ENCODE measurements around the gene ZDHHC3. TPM values are rescaled to one million over a fixed set of nuclear protein-coding genes. Genes with fewer than 3 reads are reported as not detected.
"Not testable (repeated sequence)": the region's sequence is repeated elsewhere in the genome, so short reads cannot be mapped to it uniquely, and the experiment has no call there.

ZDHHC3 gene
- total RNA-seq, 8 experiments from 2014 or later: 23.3 to 56.6 (median 40.1) TPM

GRCh38 chr3:44992555-44993470 lies 16.8 kb upstream of the ZDHHC3 start:
- peak in 5 of 8 experiments; percentile 8 to 58 (median 45) for ATAC-seq (replicated peaks in 6 of 8)
- H3K4me1 ChIP-seq (replicated peaks in 1 of 2): peaks cover 0 to 23% of the 10 kb centered on the region in 2 donors
- H3K4me3 ChIP-seq: no peak overlapping the region
- no peak overlapping the region for H3K27ac ChIP-seq
- 0 to 81% (median 56%) methylated on average over 1 to 5 of the region's 7 CpGs for WGBS, 10 experiments
- in situ Hi-C loops (cut with MboI; ENCODE audit: low pct_unique_long_range_greater_than_20kb in 2 of 9, low sequenced_read_pairs in 9 of 9, unreplicated experiment in 9 of 9): no loop called here

DNA sequence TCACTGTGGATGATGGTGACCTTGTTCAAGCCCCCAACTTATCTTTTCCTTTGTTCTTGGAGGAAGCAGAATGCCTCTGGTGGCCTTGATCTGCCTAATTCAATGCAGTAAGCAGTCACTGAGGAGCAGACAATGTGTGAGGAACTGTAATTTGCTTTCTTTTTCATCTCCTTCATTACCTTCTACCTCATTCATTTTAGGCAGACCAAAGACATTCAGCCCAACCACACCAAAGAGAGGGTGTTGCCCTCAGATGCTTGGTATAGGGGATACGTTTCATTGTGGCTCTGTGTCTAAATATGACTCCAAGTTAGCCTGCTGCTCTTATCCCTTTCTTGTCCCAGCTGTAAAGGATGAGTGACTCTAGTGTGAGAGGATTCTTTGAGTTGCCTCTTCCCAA lies 15.4 kb upstream of the ZDHHC3 start:
- no peak for ATAC-seq (replicated peaks in 6 of 8)
- H3K4me3 ChIP-seq: no peak overlapping the region
- WGBS, 10 experiments: 80 to 100% methylated on average over 1 of the region's 1 CpG; no CpG with 5 or more reads in 8 of the 10 experiments
- no peak overlapping the region for H3K27ac ChIP-seq
- in situ Hi-C loops (cut with MboI; ENCODE audit: low pct_unique_long_range_greater_than_20kb in 2 of 9, low sequenced_read_pairs in 9 of 9, unreplicated experiment in 9 of 9): no loop called here
- peaks cover 0 to 23% of the 10 kb centered on the region in 2 donors for H3K4me1 ChIP-seq (replicated peaks in 1 of 2)

GRCh38 chr3:44989636-44990373 lies 13.8 kb upstream of the ZDHHC3 start:
- in situ Hi-C loops (cut with MboI; ENCODE audit: low pct_unique_long_range_greater_than_20kb in 2 of 9, low sequenced_read_pairs in 9 of 9, unreplicated experiment in 9 of 9): no loop called here
- ATAC-seq (replicated peaks in 6 of 8): no peak
- H3K4me1 ChIP-seq (replicated peaks in 1 of 2): peaks cover 0 to 13% of the 10 kb centered on the region in 2 donors
- H3K27ac ChIP-seq: no peak overlapping the region
- 60 to 100% (median 94%) methylated on average over 1 of the region's 1 CpG; no CpG with 5 or more reads in 6 of the 10 experiments for WGBS, 10 experiments
- H3K4me3 ChIP-seq: no peak overlapping the region

DNA sequence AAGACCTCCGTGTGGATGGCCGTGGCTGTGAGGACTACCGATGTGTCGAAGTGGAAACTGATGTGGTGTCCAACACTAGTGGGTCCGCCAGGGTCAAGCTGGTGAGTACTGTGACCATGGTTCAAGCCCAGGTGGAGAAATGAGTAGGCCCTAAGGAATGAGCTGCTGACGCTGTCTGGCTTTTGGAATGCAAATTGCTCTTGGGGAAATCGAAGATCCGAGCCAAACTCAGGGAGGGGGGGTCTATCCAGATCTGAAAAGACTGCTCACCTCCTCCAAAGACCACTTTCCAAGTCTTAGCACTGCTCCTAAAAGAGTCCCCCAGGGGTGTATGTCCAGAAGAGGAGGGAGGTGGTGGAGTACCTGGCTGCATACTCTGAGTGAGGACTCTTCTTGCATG lies 13.2 kb upstream of the ZDHHC3 start:
- no peak for ATAC-seq (replicated peaks in 6 of 8)
- Histone ChIP-seq H3K4me3 (no peak overlapping the region), H3K4me1 (replicated peaks in 1 of 2) (peaks cover 0 to 7% of the 10 kb centered on the region in 2 donors), H3K27ac (no peak overlapping the region)
- WGBS, 10 experiments: 50 to 100% (median 86%) methylated on average over 1 to 8 of the region's 8 CpGs; no CpG with 5 or more reads in 1 of the 10 experiments
- in situ Hi-C loops (cut with MboI; ENCODE audit: low pct_unique_long_range_greater_than_20kb in 2 of 9, low sequenced_read_pairs in 9 of 9, unreplicated experiment in 9 of 9): no loop called here

- WGBS, 10 experiments: 93 to 100% (median 100%) methylated on average over 2 of the region's 2 CpGs; no CpG with 5 or more reads in 2 of the 10 experiments
- in situ Hi-C loops (cut with MboI; ENCODE audit: low pct_unique_long_range_greater_than_20kb in 2 of 9, low sequenced_read_pairs in 9 of 9, unreplicated experiment in 9 of 9): no loop called here
- ATAC-seq (replicated peaks in 6 of 8): peak in 1 of 8 experiments; percentile 44
- no peaks in the 10 kb centered on the region for H3K4me1 ChIP-seq (replicated peaks in 1 of 2)
- H3K27ac ChIP-seq: no peak overlapping the region
- no peak overlapping the region for H3K4me3 ChIP-seq
Measured at GRCh38 chr3:44988073-44988472, 12.1 kb upstream of the ZDHHC3 start.

DNA sequence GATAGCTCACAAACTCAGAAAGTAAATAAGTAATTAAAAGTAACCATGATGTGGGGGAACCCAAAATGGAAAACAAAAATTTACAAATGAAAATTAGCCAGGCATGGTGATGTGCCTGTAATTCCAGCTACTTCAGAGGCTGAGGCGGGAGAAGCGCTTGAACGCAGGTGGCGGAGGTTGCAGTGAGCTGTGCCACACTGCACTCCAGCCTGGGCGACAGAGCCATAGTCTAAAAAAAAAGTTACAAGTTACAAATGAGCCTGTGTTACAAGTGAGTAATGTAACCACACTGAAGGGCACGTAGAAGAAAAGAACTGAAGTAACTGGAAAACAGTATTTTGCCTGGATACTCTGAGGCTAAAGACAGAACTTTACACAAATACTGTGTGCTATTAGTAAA lies 11.4 kb upstream of the ZDHHC3 start:
- WGBS, 10 experiments: 83 to 96% (median 92%) methylated on average over 2 to 6 of the region's 6 CpGs; no CpG with 5 or more reads in 1 of the 10 experiments
- Histone ChIP-seq H3K27ac (no peak overlapping the region), H3K4me3 (no peak overlapping the region), H3K4me1 (replicated peaks in 1 of 2) (no peaks in the 10 kb centered on the region)
- ATAC-seq (replicated peaks in 6 of 8): peak in 2 of 8 experiments; percentile 48 to 95
- in situ Hi-C loops (cut with MboI; ENCODE audit: low pct_unique_long_range_greater_than_20kb in 2 of 9, low sequenced_read_pairs in 9 of 9, unreplicated experiment in 9 of 9): no loop called here

DNA sequence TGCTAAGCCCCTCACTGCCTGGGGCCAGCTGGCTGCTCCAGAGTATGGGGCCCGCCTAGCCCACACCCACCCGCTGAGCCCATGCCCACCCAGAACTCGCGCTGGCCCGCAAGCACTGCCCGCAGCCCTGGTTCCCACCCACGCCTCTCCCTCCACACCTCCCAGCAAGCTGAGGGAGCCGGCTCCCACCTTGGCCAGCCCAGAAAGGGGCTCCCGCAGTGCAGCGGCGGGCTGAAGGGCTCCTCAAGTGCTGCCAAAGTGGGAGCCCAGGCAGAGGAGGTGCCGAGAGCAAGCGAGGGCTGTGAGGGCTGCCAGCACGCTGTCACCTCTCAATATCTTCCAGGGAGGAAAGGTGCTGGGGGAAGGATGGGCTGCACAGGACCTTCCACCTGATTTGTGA lies 10.4 kb upstream of the ZDHHC3 start:
- H3K27ac ChIP-seq; ATAC-seq (replicated peaks in 6 of 8); in situ Hi-C loops (cut with MboI; ENCODE audit: low pct_unique_long_range_greater_than_20kb in 2 of 9, low sequenced_read_pairs in 9 of 9, unreplicated experiment in 9 of 9); H3K4me1 ChIP-seq (replicated peaks in 1 of 2); H3K4me3 ChIP-seq: not testable (repeated sequence)
- 100% methylated on average over 1 of the region's 14 CpGs; no CpG with 5 or more reads in 9 of the 10 experiments for WGBS, 10 experiments

GRCh38 chr3:44984335-44984734 lies 8.4 kb upstream of the ZDHHC3 start:
- ATAC-seq (replicated peaks in 6 of 8): no peak
- Histone ChIP-seq H3K4me1 (replicated peaks in 1 of 2) (no peaks in the 10 kb centered on the region), H3K4me3 (no peak overlapping the region), H3K27ac (no peak overlapping the region)
- in situ Hi-C loops (cut with MboI; ENCODE audit: low pct_unique_long_range_greater_than_20kb in 2 of 9, low sequenced_read_pairs in 9 of 9, unreplicated experiment in 9 of 9): no loop called here
- 80 to 100% (median 94%) methylated on average over 2 of the region's 2 CpGs; no CpG with 5 or more reads in 3 of the 10 experiments for WGBS, 10 experiments

GRCh38 chr3:44983484-44983941 lies 7.5 kb upstream of the ZDHHC3 start:
- WGBS, 10 experiments: 0 to 100% (median 69%) methylated on average over 1 of the region's 1 CpG; no CpG with 5 or more reads in 5 of the 10 experiments
- H3K4me1 ChIP-seq (replicated peaks in 1 of 2): peaks cover 2% of the 10 kb centered on the region in 2 donors
- in situ Hi-C loops (cut with MboI; ENCODE audit: low pct_unique_long_range_greater_than_20kb in 2 of 9, low sequenced_read_pairs in 9 of 9, unreplicated experiment in 9 of 9): no loop called here
- no peak overlapping the region for H3K4me3 ChIP-seq
- H3K27ac ChIP-seq: no peak overlapping the region
- peak in 3 of 8 experiments; percentile 71 to 72 (median 72) for ATAC-seq (replicated peaks in 6 of 8)

- 33 to 100% (median 90%) methylated on average over 1 to 3 of the region's 3 CpGs; no CpG with 5 or more reads in 6 of the 10 experiments for WGBS, 10 experiments
- no peak overlapping the region for H3K27ac ChIP-seq
- in situ Hi-C loops (cut with MboI; ENCODE audit: low pct_unique_long_range_greater_than_20kb in 2 of 9, low sequenced_read_pairs in 9 of 9, unreplicated experiment in 9 of 9): no loop called here
- ATAC-seq (replicated peaks in 6 of 8): no peak
- H3K4me1 ChIP-seq (replicated peaks in 1 of 2): peaks cover 5 to 9% of the 10 kb centered on the region in 2 donors
- no peak overlapping the region for H3K4me3 ChIP-seq
Measured at GRCh38 chr3:44982817-44983216, 6.8 kb upstream of the ZDHHC3 start.

GRCh38 chr3:44981751-44982150 lies 5.8 kb upstream of the ZDHHC3 start:
- no peak overlapping the region for H3K27ac ChIP-seq
- no peak for ATAC-seq (replicated peaks in 6 of 8)
- WGBS, 10 experiments: 71 to 100% (median 96%) methylated on average over 1 to 4 of the region's 4 CpGs; no CpG with 5 or more reads in 1 of the 10 experiments
- in situ Hi-C loops (cut with MboI; ENCODE audit: low pct_unique_long_range_greater_than_20kb in 2 of 9, low sequenced_read_pairs in 9 of 9, unreplicated experiment in 9 of 9): no loop called here
- H3K4me3 ChIP-seq: no peak overlapping the region
- peaks cover 13 to 16% of the 10 kb centered on the region in 2 donors for H3K4me1 ChIP-seq (replicated peaks in 1 of 2)

DNA sequence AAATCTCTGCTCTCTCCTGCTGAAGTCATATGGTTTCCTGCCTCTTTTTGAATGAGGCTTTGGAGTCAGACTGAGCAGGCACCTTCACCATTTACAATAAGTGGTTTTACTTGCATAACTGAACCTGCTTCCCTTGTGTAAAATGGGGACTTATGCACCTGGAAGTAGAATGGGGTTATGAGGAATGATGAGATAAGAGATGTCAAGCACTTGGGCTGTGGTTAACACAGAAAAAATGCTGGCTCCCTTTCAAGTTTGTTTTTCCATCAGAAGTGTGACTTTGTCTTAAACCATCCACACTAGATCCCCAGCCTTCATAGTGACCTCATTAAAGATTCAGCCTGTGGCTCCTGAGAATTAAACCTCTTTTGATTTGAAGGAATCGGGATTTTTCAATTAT lies 5.2 kb upstream of the ZDHHC3 start:
- Histone ChIP-seq H3K27ac (no peak overlapping the region), H3K4me1 (replicated peaks in 1 of 2) (peaks cover 13 to 16% of the 10 kb centered on the region in 2 donors), H3K4me3 (no peak overlapping the region)
- ATAC-seq (replicated peaks in 6 of 8): no peak
- 80 to 100% (median 100%) methylated on average over 1 of the region's 1 CpG; no CpG with 5 or more reads in 4 of the 10 experiments for WGBS, 10 experiments
- in situ Hi-C loops (cut with MboI; ENCODE audit: low pct_unique_long_range_greater_than_20kb in 2 of 9, low sequenced_read_pairs in 9 of 9, unreplicated experiment in 9 of 9): no loop called here

DNA sequence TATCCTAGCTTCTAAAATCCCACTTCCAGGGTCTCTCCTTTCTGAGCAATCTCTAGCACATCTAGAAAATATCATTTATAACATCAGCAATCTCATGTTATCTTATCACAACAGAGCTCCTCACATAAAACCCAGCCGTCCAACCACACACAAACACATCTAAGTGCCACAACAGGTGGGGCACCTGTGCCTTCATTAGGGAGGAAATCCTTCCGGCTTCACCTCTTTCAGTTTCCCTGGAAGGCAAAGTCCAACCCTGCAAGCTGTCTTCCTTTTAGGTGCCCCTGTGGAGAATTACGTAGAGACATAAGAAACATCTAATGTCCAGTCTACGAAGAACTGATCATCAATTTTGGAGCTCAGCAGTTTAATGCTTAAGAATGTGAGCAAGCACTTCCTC lies 1.6 kb downstream of the ZDHHC3 start:
- in situ Hi-C loops (cut with MboI; ENCODE audit: low pct_unique_long_range_greater_than_20kb in 2 of 9, low sequenced_read_pairs in 9 of 9, unreplicated experiment in 9 of 9): no loop called here

More for the DNA sequence above, 1.6 kb downstream of the ZDHHC3 start:
- peaks cover 19 to 24% of the 10 kb centered on the region in 2 donors for H3K4me1 ChIP-seq (replicated peaks in 1 of 2)
- peak overlapping the region in 1 of 5 donors; percentile 99 for H3K4me3 ChIP-seq
- ATAC-seq (replicated peaks in 6 of 8): no peak
- 70 to 100% (median 86%) methylated on average over 1 to 4 of the region's 4 CpGs; no CpG with 5 or more reads in 4 of the 10 experiments for WGBS, 10 experiments
- H3K27ac ChIP-seq: no peak overlapping the region

All from motor neuron (in vitro differentiated cells).